Neural progenitor cell (in vitro differentiated cells): ENCODE data around the gene TBC1D1.

Source experiments
- CTCF ChIP-seq: fragments of 200-600 bp; sonication (generic); IDR thresholded peaks from 2 replicates; pipeline ENCODE4 v1.5.1; 2017; ENCODE audit warnings: antibody characterized with exemption, mild to moderate bottlenecking
- EZH2 ChIP-seq: fragments of 200-600 bp; sonication (generic); IDR thresholded peaks from 2 replicates; pipeline ENCODE4 v1.6.1; 2017; ENCODE audit warnings: antibody characterized with exemption, mild to moderate bottlenecking, moderate library complexity
- EZH2phosphoT487 ChIP-seq: fragments of 200-600 bp; sonication (generic); IDR thresholded peaks from 2 replicates; pipeline ENCODE4 v1.6.1; 2017; ENCODE audit warnings: antibody characterized with exemption

DNA sequence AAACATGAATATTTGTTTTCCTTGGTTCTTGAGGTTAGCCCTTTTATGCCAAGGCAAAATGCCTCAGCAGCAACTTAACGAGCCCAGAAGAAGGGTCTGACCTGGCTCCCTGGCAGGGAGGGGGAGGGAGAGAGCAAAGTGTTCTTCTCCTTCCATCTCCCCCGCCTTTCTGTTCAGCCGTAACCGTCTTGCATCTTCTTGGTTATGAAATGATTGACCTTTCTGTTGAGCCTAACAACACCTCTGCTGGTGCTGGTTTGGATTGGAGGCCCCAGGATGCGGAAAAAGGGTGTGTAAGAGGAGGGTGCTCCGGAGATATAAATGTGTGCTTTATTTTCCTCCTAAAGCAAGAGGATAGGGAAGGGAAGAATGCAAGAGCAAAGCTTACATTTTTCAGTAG is 114.0 kb downstream of the TBC1D1 start:
- TF ChIP-seq CTCF (no peak), EZH2 (no peak), EZH2phosphoT487 (no peak)
